T-cell (primary cell): ENCODE measurements around the gene ALDH9A1. TPM values are rescaled to one million over a fixed set of nuclear protein-coding genes. Genes with fewer than 3 reads are reported as not detected.
"Not testable (repeated sequence)": the region's sequence is repeated elsewhere in the genome, so short reads cannot be mapped to it uniquely, and the experiment has no call there.

Source experiments
- ATAC-seq, 4 experiments: fragments of 200-7000 bp in 3 of 4; fragments of 150-1000 bp in 1 of 4; cut with Tn5 transposase; replicated peaks in 1 of 4; 1 replicate in 3 of 4; 2 replicates in 1 of 4; pipeline ENCODE4 v1.10.0; 2021; ENCODE audit warnings: moderate library complexity in 3 of 4, mild to moderate bottlenecking in 2 of 4, moderate number of reproducible peaks in 1 of 4
- CTCF ChIA-PET, 2 donors: fragments of 300-600 bp; sonication (Branson Sonifier 250); formaldehyde crosslinking; loops; one replicate each; lab custom pipeline; 2022; ENCODE audit warnings: antibody characterized with exemption in 2 of 2; lab: Charles Lee
- POLR2A ChIA-PET, 2 donors: fragments of 300-600 bp; sonication (Branson Sonifier 250); formaldehyde crosslinking; loops; one replicate each; lab custom pipeline; 2022; ENCODE audit warnings: antibody characterized with exemption in 2 of 2; lab: Charles Lee
- DNase-seq, 35 experiments: peaks; one replicate each; pipeline versions ENCODE4 v3.0.0 to v3.0.0-alpha.2; 2013 to 2023
- H3K27ac ChIP-seq: one replicate; pipeline ENCODE4 v1.5.1; 2013; ENCODE audit warnings: low read length
- H3K27me3 ChIP-seq, 2 experiments: replicated peaks in 1 of 2; 1 replicate in 1 of 2; 2 replicates in 1 of 2; pipeline versions ENCODE4 v1.6.1 to v1.7.0; 2013; ENCODE audit warnings: low read length in 1 of 2, mixed read lengths in 1 of 2; ENCODE audit not compliant: control insufficient read depth in 2 of 2, insufficient read depth in 2 of 2; ENCODE audit errors: extremely low read depth in 1 of 2
- H3K36me3 ChIP-seq, 2 donors: 1 replicate in 1 of 2; 2 replicates in 1 of 2; pipeline versions ENCODE4 v1.6.1 to v1.7.0; 2013; ENCODE audit warnings: low read length in 1 of 2; ENCODE audit not compliant: control insufficient read depth in 2 of 2, insufficient read depth in 1 of 2; ENCODE audit errors: extremely low read depth in 1 of 2
- H3K4me1 ChIP-seq, 2 experiments: 1 replicate in 1 of 2; 2 replicates in 1 of 2; pipeline versions ENCODE4 v1.6.1 to v1.7.0; 2013; ENCODE audit warnings: low read length in 2 of 2, mixed read lengths in 1 of 2; ENCODE audit not compliant: insufficient read depth in 2 of 2, control insufficient read depth in 1 of 2; ENCODE audit errors: extremely low read depth in 1 of 2
- H3K4me3 ChIP-seq, 2 donors: 1 replicate in 1 of 2; 2 replicates in 1 of 2; pipeline versions ENCODE4 v1.5.1 to v1.7.0; 2013; ENCODE audit warnings: mild to moderate bottlenecking in 2 of 2, low read length in 1 of 2, moderate library complexity in 1 of 2; ENCODE audit not compliant: control insufficient read depth in 1 of 2; ENCODE audit errors: extremely low read depth in 1 of 2
- H3K9me3 ChIP-seq: 2 replicates; pipeline ENCODE4 v1.7.0; 2013
- H3K27ac Mint-ChIP-seq, 2 donors: one replicate each; pipeline ENCODE4 v1.8.0; 2020 to 2021; ENCODE audit warnings: mild to moderate bottlenecking in 2 of 2, mixed read lengths in 2 of 2
- H3K27me3 Mint-ChIP-seq, 2 donors: one replicate each; pipeline ENCODE4 v1.8.0; 2021 to 2022; ENCODE audit warnings: mixed read lengths in 2 of 2
- H3K36me3 Mint-ChIP-seq: one replicate; pipeline ENCODE4 v1.8.0; 2021; ENCODE audit warnings: mixed read lengths
- H3K4me1 Mint-ChIP-seq, 3 donors: one replicate each; pipeline ENCODE4 v1.8.0; 2020 to 2022; ENCODE audit warnings: mixed read lengths in 3 of 3, mild to moderate bottlenecking in 1 of 3
- H3K4me3 Mint-ChIP-seq, 3 donors: one replicate each; pipeline ENCODE4 v1.8.0; 2020 to 2022; ENCODE audit warnings: mild to moderate bottlenecking in 3 of 3, mixed read lengths in 3 of 3, moderate library complexity in 3 of 3
- H3K9me3 Mint-ChIP-seq, 3 donors: one replicate each; pipeline ENCODE4 v1.8.0; 2020 to 2022; ENCODE audit warnings: mixed read lengths in 3 of 3
- WGBS: methylation state at CpG from one replicate; pipeline ENCODE4 v1.1.5; 2013; ENCODE audit warnings: missing lambda C conversion rate; ENCODE audit not compliant: insufficient coverage; 5-methylcytosine and 5-hydroxymethylcytosine counted together
- total RNA-seq, 35 experiments: library from RNA in 6 of 35; stranded (reverse) in 6 of 35; fragments of 120-200 nt in 1 of 35; gene quantifications; one replicate each; pipeline versions ENCODE4 v1.2.1 to v1.2.4 and lab custom pipeline; 2013 to 2026

The ALDH9A1 gene
- total RNA-seq, 5 donors from 2014 or later (not counting 1 experiment from before 2014, with no cell fraction given), result 30.8 to 38.5 (median 34.7) TPM

DNA sequence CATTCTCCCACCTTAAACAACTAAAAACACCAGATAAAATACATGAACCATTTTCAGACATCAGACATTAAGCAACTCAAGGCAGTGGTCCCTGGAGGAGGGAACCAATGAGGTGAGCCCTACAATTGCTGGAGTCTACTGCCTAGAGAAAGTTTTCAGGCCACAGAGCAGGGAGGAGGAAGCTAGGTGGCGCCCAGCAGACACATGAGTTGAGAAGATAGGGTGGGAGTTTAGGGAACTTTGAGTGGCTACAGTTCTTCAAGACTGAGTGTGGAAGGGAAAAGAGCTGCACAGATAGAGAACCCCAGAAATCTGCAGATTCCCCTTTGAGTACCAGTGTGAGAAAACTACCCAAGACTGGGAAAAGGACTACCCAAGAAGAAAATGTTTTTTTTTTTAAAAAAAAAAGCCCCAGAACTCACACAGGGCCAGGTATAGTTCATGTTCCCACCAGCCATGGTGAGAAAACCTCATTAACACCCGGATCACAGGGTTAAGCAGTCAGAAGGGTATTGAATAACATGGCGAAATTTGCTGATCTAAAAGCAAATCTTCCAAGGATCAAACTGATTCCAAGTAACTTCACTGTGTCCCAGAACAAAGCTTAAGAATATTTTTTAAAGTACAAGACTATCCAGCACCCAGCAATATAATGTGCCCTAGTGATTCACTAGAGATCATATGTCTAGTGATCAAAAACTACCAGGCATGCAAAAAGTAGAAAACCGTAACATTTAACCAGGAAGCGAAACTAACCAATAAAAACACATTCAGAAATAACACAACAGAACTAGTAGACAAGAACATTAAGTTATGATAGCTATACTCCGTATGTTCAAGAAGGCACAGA lies 12.0 kb downstream of the ALDH9A1 start:
- H3K4me3 Mint-ChIP-seq, result peak overlapping the region; percentile 0 to 37 (median 29)
- no peak overlapping the region for H3K4me3 ChIP-seq
- H3K36me3 Mint-ChIP-seq, result peaks cover 62% of the 10 kb centered on the region
- no peaks in the 10 kb centered on the region for H3K27me3 Mint-ChIP-seq
- H3K4me1 Mint-ChIP-seq, result peaks cover 45 to 59% (median 53%) of the 10 kb centered on the region in 3 donors
- no peaks in the 10 kb centered on the region for H3K27me3 ChIP-seq
- WGBS, result 40% methylated on average over 2 of the region's 6 CpGs
- peaks cover 0 to 5% (median 3%) of the 10 kb centered on the region in 3 donors for H3K9me3 Mint-ChIP-seq
- POLR2A ChIA-PET, result interaction anchor here in 1 of 2 donors (0.7 kb wide), 1 partner anchor 78 kb away, joined by 5 read pairs; no protein-coding TSS in a partner anchor
- H3K9me3 ChIP-seq, result no peaks in the 10 kb centered on the region
- ATAC-seq (no peak), DNase-seq (peak in 1 of 35 experiments; percentile 24)
- H3K27ac ChIP-seq, result peak overlapping the region; percentile 18
- H3K4me1 ChIP-seq, result peaks cover 0 to 7% of the 10 kb centered on the region in 2 experiments
- peak overlapping the region; percentile 47 to 77 for H3K27ac Mint-ChIP-seq
- H3K36me3 ChIP-seq, result peaks cover 6 to 52% of the 10 kb centered on the region in 2 donors
- CTCF ChIA-PET, result interaction anchor here in 1 of 2 donors (0.8 to 1.2 kb wide), 3 partner anchors 12 to 227 kb away, joined by 3 to 4 read pairs (median 3); partner anchors contain the start of genes ALDH9A1 and TMCO1

DNA sequence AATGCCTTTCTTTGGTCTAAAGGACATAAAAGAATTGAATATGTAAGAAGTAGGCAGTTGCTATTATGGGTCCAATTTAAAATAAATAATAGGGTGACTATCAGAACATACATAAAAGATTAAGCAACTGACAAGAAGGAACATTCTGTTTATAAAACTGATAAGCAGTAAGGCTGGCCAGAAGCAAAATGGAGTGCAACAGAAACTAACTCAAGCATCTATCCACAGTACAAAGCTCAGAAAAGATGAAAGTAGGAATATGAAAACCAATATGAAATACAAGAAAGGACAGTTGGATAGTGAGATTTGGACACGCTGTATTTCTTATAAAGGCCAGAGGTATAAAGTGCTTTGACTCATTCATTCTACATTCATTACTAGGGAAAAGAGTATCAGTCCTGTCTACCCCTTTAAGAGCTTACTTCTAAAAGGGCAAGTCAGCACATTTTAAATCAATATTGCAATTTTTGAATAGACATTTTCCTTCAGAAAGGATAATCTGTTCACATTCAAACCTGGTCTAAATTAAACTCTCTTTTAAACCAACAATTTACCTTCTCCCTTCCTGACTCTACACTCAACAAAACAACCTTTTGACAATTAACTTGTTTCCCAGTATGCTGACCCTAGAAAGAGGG lies 14.4 kb downstream of the ALDH9A1 start:
- Histone ChIP-seq H3K27ac (no peak overlapping the region), H3K36me3 (peaks cover 6 to 59% of the 10 kb centered on the region in 2 donors), H3K9me3 (no peaks in the 10 kb centered on the region), H3K27me3 (no peaks in the 10 kb centered on the region), H3K4me3 (no peak overlapping the region), H3K4me1 (peaks cover 0 to 5% of the 10 kb centered on the region in 2 experiments)
- Mint-ChIP-seq H3K4me1 (peaks cover 48 to 61% (median 52%) of the 10 kb centered on the region in 3 donors), H3K36me3 (peaks cover 68% of the 10 kb centered on the region), H3K9me3 (peaks cover 0 to 5% (median 3%) of the 10 kb centered on the region in 3 donors), H3K27ac (peak overlapping the region in 1 of 2 donors; percentile 54), H3K27me3 (no peaks in the 10 kb centered on the region), H3K4me3 (no peak overlapping the region)
- ChIA-PET POLR2A (no interaction called here), CTCF (interaction anchor here in 1 of 2 donors (0.7 to 1.1 kb wide), 2 partner anchors 11 to 83 kb away, joined by 3 read pairs; no protein-coding TSS in a partner anchor)
- ATAC-seq, result no peak
- DNase-seq, result no peak
- no CpG with 5 or more reads among the region's 1 CpG for WGBS

DNA sequence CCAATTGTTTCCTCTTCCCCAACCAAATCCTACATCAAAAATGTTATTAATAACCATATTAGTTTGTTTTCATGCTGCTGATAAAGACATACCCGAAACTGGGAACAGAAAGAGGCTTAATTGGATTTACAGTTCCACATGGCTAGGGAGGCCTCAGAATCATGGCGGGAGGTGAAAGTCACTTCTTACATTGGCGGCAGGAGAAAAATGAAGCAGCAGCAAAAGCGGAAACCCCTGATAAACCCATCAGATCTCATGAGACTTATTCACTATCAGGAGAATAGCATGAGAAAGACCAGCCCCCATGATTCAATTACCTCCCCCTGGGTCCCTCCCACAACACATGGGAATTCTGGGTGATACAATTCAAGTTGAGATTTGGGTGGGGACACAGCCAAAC lies 17.6 kb downstream of the ALDH9A1 start:
- H3K4me3 Mint-ChIP-seq, result not testable (repeated sequence)

DNA sequence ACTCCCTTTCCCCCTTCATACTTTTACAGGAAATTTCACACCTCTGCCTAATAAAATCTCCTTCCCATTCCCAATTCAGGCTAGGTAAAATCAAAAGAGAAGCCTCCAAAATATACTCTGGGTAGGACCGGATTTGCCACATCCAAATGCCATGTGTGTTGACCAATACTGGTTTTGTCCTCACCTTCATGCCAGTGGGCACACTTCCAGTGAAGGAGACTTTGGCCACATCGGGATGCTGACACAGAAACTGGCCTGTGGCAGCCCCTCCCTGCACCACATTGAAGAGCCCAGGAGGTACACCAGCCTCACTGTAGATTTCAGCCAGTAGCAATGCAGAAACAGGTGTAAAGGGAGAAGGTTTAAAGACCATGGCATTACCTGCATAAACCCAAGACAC lies 18.1 kb downstream of the ALDH9A1 start:
- Histone ChIP-seq H3K4me1 (peaks cover 2 to 6% of the 10 kb centered on the region in 2 experiments), H3K27ac (no peak overlapping the region), H3K36me3 (peaks cover 3 to 70% of the 10 kb centered on the region in 2 donors), H3K4me3 (no peak overlapping the region), H3K27me3 (no peaks in the 10 kb centered on the region), H3K9me3 (no peaks in the 10 kb centered on the region)
- H3K4me1 Mint-ChIP-seq, result peaks cover 33 to 37% (median 34%) of the 10 kb centered on the region in 3 donors
- no peak for ATAC-seq
- H3K36me3 Mint-ChIP-seq, result peaks cover 69% of the 10 kb centered on the region
- H3K27ac Mint-ChIP-seq, result peak overlapping the region; percentile 39 to 81
- H3K27me3 Mint-ChIP-seq, result no peaks in the 10 kb centered on the region
- no peaks in the 10 kb centered on the region for H3K9me3 Mint-ChIP-seq
- no peak overlapping the region for H3K4me3 Mint-ChIP-seq
- CTCF ChIA-PET, result no interaction called here
- POLR2A ChIA-PET, result interaction anchor here in 1 of 2 donors (0.6 kb wide), 1 partner anchor 87 kb away, joined by 4 read pairs; no protein-coding TSS in a partner anchor
- WGBS, result 90% methylated on average over 2 of the region's 2 CpGs
- DNase-seq, result no peak

More for the DNA sequence above, 17.6 kb downstream of the ALDH9A1 start:
- DNase-seq, H3K9me3 Mint-ChIP-seq, H3K27ac ChIP-seq, H3K27ac Mint-ChIP-seq, H3K4me3 ChIP-seq, H3K4me1 ChIP-seq, H3K9me3 ChIP-seq, ATAC-seq, H3K27me3 Mint-ChIP-seq, H3K27me3 ChIP-seq, POLR2A ChIA-PET: not testable (repeated sequence)
- peaks cover 68% of the 10 kb centered on the region for H3K36me3 Mint-ChIP-seq
- WGBS, result 100% methylated on average over 1 of the region's 4 CpGs
- peaks cover 38 to 41% (median 38%) of the 10 kb centered on the region in 3 donors for H3K4me1 Mint-ChIP-seq
- CTCF ChIA-PET, result interaction anchor here in 1 of 2 donors (0.8 kb wide), 1 partner anchor 43 kb away, joined by 3 read pairs; no protein-coding TSS in a partner anchor
- peaks cover 6 to 72% of the 10 kb centered on the region in 2 donors for H3K36me3 ChIP-seq

DNA sequence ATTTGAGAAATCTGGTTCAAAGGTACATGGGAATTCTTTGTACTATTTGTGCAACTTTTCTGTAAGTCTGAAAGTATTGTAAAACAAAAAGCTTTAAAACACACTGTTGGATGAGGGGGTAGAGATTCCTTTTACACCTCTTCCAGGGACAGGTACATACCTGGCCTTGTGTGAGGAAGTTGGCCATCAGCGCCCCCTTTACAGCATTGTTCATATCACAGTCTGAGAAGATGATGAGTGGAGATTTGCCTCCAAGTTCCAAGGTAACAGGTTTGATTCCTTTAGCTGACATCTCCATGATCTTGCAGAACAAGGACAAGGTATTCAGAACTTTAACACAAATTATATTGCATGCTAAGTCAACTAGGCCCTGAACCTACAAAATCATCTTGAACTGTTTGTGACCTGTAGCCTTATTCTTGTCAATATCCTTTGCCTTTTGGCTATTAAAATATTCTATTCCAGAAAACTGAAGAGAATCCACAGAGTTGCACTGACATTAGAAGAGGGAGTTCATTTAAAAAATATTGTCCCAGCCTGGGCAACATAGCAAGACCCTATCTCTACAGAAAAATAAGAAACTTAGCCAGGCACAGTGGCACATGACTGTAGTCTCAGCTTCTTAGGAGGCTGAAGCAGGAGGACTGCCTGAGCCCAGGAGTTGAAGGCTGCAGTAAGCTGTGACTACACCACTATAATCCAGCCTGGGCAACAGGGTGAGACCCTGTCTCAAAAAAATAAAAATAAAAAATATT lies 18.9 kb downstream of the ALDH9A1 start:
- Histone ChIP-seq H3K4me1 (peaks cover 2 to 6% of the 10 kb centered on the region in 2 experiments), H3K9me3 (no peaks in the 10 kb centered on the region), H3K27ac (no peak overlapping the region), H3K27me3 (no peaks in the 10 kb centered on the region), H3K4me3 (no peak overlapping the region), H3K36me3 (peaks cover 3 to 70% of the 10 kb centered on the region in 2 donors)
- no peak for ATAC-seq
- ChIA-PET POLR2A (interaction anchor here in 1 of 2 donors (0.6 to 1.0 kb wide), 2 partner anchors 17 to 88 kb away, joined by 4 read pairs; no protein-coding TSS in a partner anchor), CTCF (no interaction called here)
- Mint-ChIP-seq H3K4me3 (no peak overlapping the region), H3K36me3 (peaks cover 65% of the 10 kb centered on the region), H3K4me1 (peaks cover 26 to 30% (median 28%) of the 10 kb centered on the region in 3 donors), H3K27me3 (no peaks in the 10 kb centered on the region), H3K9me3 (no peaks in the 10 kb centered on the region), H3K27ac (peak overlapping the region; percentile 61 to 80)
- whole genome bisulfite sequencing, result no CpG with 5 or more reads among the region's 1 CpG
- DNase-seq, result peak in 1 of 35 experiments; percentile 9
